Small intestine (tissue), 7 donors: Measurements from ENCODE around the gene AKAP8. TPM values are rescaled to one million over a fixed set of nuclear protein-coding genes. Genes with fewer than 3 reads are reported as not detected.

ENCODE experiments used
- DNase-seq, 2 donors: peaks; one replicate each; pipeline versions ENCODE4 v3.0.0 to v3.0.0-alpha.2; 2013
- FAIRE-seq: peaks from 2 replicates; lab custom pipeline; 2012; peaks lifted over from hg19 to GRCh38; lab: Jason Lieb, UNC
- H3K27ac ChIP-seq, 3 donors: one replicate each; pipeline ENCODE4 v1.5.1; 2013; ENCODE audit warnings: low read length in 2 of 3, mild to moderate bottlenecking in 2 of 3, control low read depth in 1 of 3, inconsistent platforms in 1 of 3, low read depth in 1 of 3, moderate library complexity in 1 of 3
- H3K27me3 ChIP-seq, 3 donors: one replicate each; pipeline ENCODE4 v1.6.1; 2013; ENCODE audit warnings: low read length in 3 of 3, inconsistent platforms in 1 of 3; ENCODE audit not compliant: control insufficient read depth in 3 of 3, insufficient read depth in 3 of 3
- H3K36me3 ChIP-seq, 3 donors: one replicate each; pipeline ENCODE4 v1.6.1; 2013; ENCODE audit warnings: low read length in 3 of 3, inconsistent platforms in 1 of 3, low read depth in 1 of 3, mild to moderate bottlenecking in 1 of 3, moderate library complexity in 1 of 3; ENCODE audit not compliant: control insufficient read depth in 3 of 3, insufficient read depth in 2 of 3
- H3K4me1 ChIP-seq, 3 donors: one replicate each; pipeline ENCODE4 v1.6.1; 2013; ENCODE audit warnings: low read length in 2 of 3, inconsistent platforms in 1 of 3, low read depth in 1 of 3, mild to moderate bottlenecking in 1 of 3, moderate library complexity in 1 of 3; ENCODE audit not compliant: control insufficient read depth in 3 of 3, insufficient read depth in 2 of 3
- H3K4me3 ChIP-seq, 3 donors: one replicate each; pipeline ENCODE4 v1.5.1; 2013; ENCODE audit warnings: low read length in 3 of 3, control low read depth in 1 of 3, inconsistent platforms in 1 of 3, low read depth in 1 of 3, mild to moderate bottlenecking in 1 of 3, moderate library complexity in 1 of 3
- H3K9me3 ChIP-seq, 2 donors: one replicate each; pipeline ENCODE4 v1.6.1; 2013; ENCODE audit warnings: low read depth in 1 of 2, low read length in 1 of 2; ENCODE audit not compliant: control insufficient read depth in 2 of 2, insufficient read depth in 1 of 2
- whole genome bisulfite sequencing, 3 donors: extraction: QIAGEN DNeasy Blood & Tissue Kit; methylation state at CpG; one replicate each; pipeline ENCODE4 v1.1.7; 2013; 5-methylcytosine and 5-hydroxymethylcytosine counted together
- polyA plus RNA-seq, 4 donors: library from polyadenylated mRNA; stranded (reverse) in 3 of 4; unstranded in 1 of 4; fragments of 200-250 nt in 3 of 4; fragments of 120-200 nt in 1 of 4; gene quantifications; one replicate each; pipeline versions ENCODE4 v1.2.1 to v1.2.3, GENCODE V29; 2013
- donor health status: healthy with polysubstance abuse.
- donor health status: control.
- donor health status: control.
- donor health status: Bipolar disorder and iron deficiency.
- donor health status: healthy.

AKAP8 gene
- polyA plus RNA-seq, 4 donors: 14.1 to 26.5 (median 19.0) TPM

GRCh38 chr19:15374105-15374651, 5.4 kb downstream of the AKAP8 start:
- DNase-seq: no peak
- Histone ChIP-seq H3K36me3 (peaks cover 5 to 67% (median 23%) of the 10 kb centered on the region in 3 donors), H3K27ac (peak overlapping the region in 1 of 3 donors; percentile 33)

GRCh38 chr19:15373644-15374043, 5.9 kb downstream of the AKAP8 start:
- Histone ChIP-seq H3K27me3 (no peaks in the 10 kb centered on the region), H3K36me3 (peaks cover 5 to 72% (median 23%) of the 10 kb centered on the region in 3 donors), H3K9me3 (no peaks in the 10 kb centered on the region), H3K4me1 (peaks cover 0 to 10% (median 2%) of the 10 kb centered on the region in 3 donors), H3K4me3 (no peak overlapping the region), H3K27ac (no peak overlapping the region)
- FAIRE-seq (no peak), DNase-seq (no peak)
- WGBS, 3 donors: 89 to 91% (median 90%) methylated on average over 22 of the region's 22 CpGs

More at GRCh38 chr19:15374105-15374651, 5.4 kb downstream of the AKAP8 start:
- no peaks in the 10 kb centered on the region for H3K27me3 ChIP-seq
- no peaks in the 10 kb centered on the region for H3K9me3 ChIP-seq
- FAIRE-seq: no peak
- H3K4me3 ChIP-seq: no peak overlapping the region
- H3K4me1 ChIP-seq: peaks cover 0 to 10% (median 2%) of the 10 kb centered on the region in 3 donors
- whole genome bisulfite sequencing, 3 donors: 77 to 87% (median 83%) methylated on average over 20 to 21 of the region's 21 CpGs

- Histone ChIP-seq H3K27ac (no peak overlapping the region), H3K4me1 (peaks cover 0 to 10% (median 2%) of the 10 kb centered on the region in 3 donors), H3K27me3 (no peaks in the 10 kb centered on the region), H3K4me3 (no peak overlapping the region), H3K36me3 (peaks cover 5 to 80% (median 23%) of the 10 kb centered on the region in 3 donors), H3K9me3 (no peaks in the 10 kb centered on the region)
- DNase-seq: no peak
- no peak for FAIRE-seq
- 94 to 98% (median 95%) methylated on average over 30 of the region's 30 CpGs for WGBS, 3 donors
Measured at GRCh38 chr19:15372891-15373301, 6.7 kb downstream of the AKAP8 start.

GRCh38 chr19:15372470-15372869, 7.1 kb downstream of the AKAP8 start:
- Histone ChIP-seq H3K27ac (no peak overlapping the region), H3K36me3 (peaks cover 5 to 84% (median 25%) of the 10 kb centered on the region in 3 donors), H3K9me3 (no peaks in the 10 kb centered on the region), H3K4me3 (no peak overlapping the region), H3K27me3 (no peaks in the 10 kb centered on the region), H3K4me1 (peaks cover 0 to 7% (median 2%) of the 10 kb centered on the region in 3 donors)
- WGBS, 3 donors: 89 to 95% (median 94%) methylated on average over 13 to 14 of the region's 14 CpGs
- FAIRE-seq (no peak), DNase-seq (no peak)

GRCh38 chr19:15371786-15372380, 7.7 kb downstream of the AKAP8 start:
- Histone ChIP-seq H3K9me3 (no peaks in the 10 kb centered on the region), H3K27me3 (no peaks in the 10 kb centered on the region), H3K4me1 (peaks cover 0 to 5% (median 2%) of the 10 kb centered on the region in 3 donors), H3K4me3 (no peak overlapping the region), H3K27ac (no peak overlapping the region), H3K36me3 (peaks cover 5 to 90% (median 27%) of the 10 kb centered on the region in 3 donors)
- FAIRE-seq: no peak
- DNase-seq: no peak
- WGBS, 3 donors: 94 to 95% (median 94%) methylated on average over 17 of the region's 17 CpGs

GRCh38 chr19:15371119-15371518, 8.5 kb downstream of the AKAP8 start:
- Histone ChIP-seq H3K27me3 (no peaks in the 10 kb centered on the region), H3K9me3 (no peaks in the 10 kb centered on the region), H3K4me1 (no peaks in the 10 kb centered on the region), H3K4me3 (no peak overlapping the region), H3K27ac (no peak overlapping the region), H3K36me3 (peaks cover 5 to 92% (median 27%) of the 10 kb centered on the region in 3 donors)
- FAIRE-seq (no peak), DNase-seq (no peak)
- 95 to 98% (median 96%) methylated on average over 7 of the region's 7 CpGs for WGBS, 3 donors

GRCh38 chr19:15369594-15369891, 10.0 kb downstream of the AKAP8 start:
- FAIRE-seq (no peak), DNase-seq (no peak)
- no peak overlapping the region for H3K4me3 ChIP-seq
- no peak overlapping the region for H3K27ac ChIP-seq
- no peaks in the 10 kb centered on the region for H3K27me3 ChIP-seq
- H3K4me1 ChIP-seq: no peaks in the 10 kb centered on the region
- no peaks in the 10 kb centered on the region for H3K9me3 ChIP-seq
- WGBS, 3 donors: 95 to 99% (median 96%) methylated on average over 9 of the region's 9 CpGs
- peaks cover 9 to 94% (median 30%) of the 10 kb centered on the region in 3 donors for H3K36me3 ChIP-seq

- no peaks in the 10 kb centered on the region for H3K4me1 ChIP-seq
- no peaks in the 10 kb centered on the region for H3K9me3 ChIP-seq
- DNase-seq: no peak
- peaks cover 9 to 94% (median 28%) of the 10 kb centered on the region in 3 donors for H3K36me3 ChIP-seq
- H3K27ac ChIP-seq: no peak overlapping the region
- FAIRE-seq: no peak
- no peak overlapping the region for H3K4me3 ChIP-seq
- 95 to 96% (median 96%) methylated on average over 35 of the region's 35 CpGs for WGBS, 3 donors
- no peaks in the 10 kb centered on the region for H3K27me3 ChIP-seq
Measured at GRCh38 chr19:15368798-15369593, 10.6 kb downstream of the AKAP8 start.
